Esophagus mucosa (tissue), 1 donor: ENCODE data around the gene JDP2. TPM values are rescaled to one million over a fixed set of nuclear protein-coding genes. Genes with fewer than 3 reads are reported as not detected.

Source experiments
- ATAC-seq: fragments of 200-7000 bp; cut with Tn5 transposase; one replicate; pipeline ENCODE4 v1.9.1; 2020
- total RNA-seq: library from RNA; stranded (reverse); gene quantifications from one replicate; pipeline ENCODE4 v1.2.4, GENCODE V29; 2023
- donor health status: DM: yes; HTN: yes; CAD: no.

JDP2 gene
- total RNA-seq, 1 donor from 2014 or later: 18.5 TPM

GRCh38 chr14:75437201-75438143 is 9.7 kb downstream of the JDP2 start:
- no peak for ATAC-seq

GRCh38 chr14:75438486-75439080 is 10.8 kb downstream of the JDP2 start:
- no peak for ATAC-seq

GRCh38 chr14:75439989-75440388 is 12.2 kb downstream of the JDP2 start:
- ATAC-seq: peak; percentile 13

- ATAC-seq: peak; percentile 45
Measured at GRCh38 chr14:75440733-75441477, 13.1 kb downstream of the JDP2 start.

- ATAC-seq: peak; percentile 21
Measured at GRCh38 chr14:75441728-75442127, 13.9 kb downstream of the JDP2 start.

- no peak for ATAC-seq
Measured at GRCh38 chr14:75442166-75442565, 14.3 kb downstream of the JDP2 start.

- ATAC-seq: no peak
Measured at GRCh38 chr14:75442642-75443041, 14.8 kb downstream of the JDP2 start.

GRCh38 chr14:75443203-75443969 is 15.6 kb downstream of the JDP2 start:
- no peak for ATAC-seq

GRCh38 chr14:75445236-75445635 is 17.4 kb downstream of the JDP2 start:
- no peak for ATAC-seq

- ATAC-seq: no peak
Measured at GRCh38 chr14:75445963-75446362, 18.1 kb downstream of the JDP2 start.

GRCh38 chr14:75446447-75446846 is 18.6 kb downstream of the JDP2 start:
- ATAC-seq: no peak

- no peak for ATAC-seq
Measured at GRCh38 chr14:75448209-75448608, 20.4 kb downstream of the JDP2 start.

- ATAC-seq: no peak
Measured at GRCh38 chr14:75449036-75449435, 21.2 kb downstream of the JDP2 start.

GRCh38 chr14:75449696-75450095 is 21.9 kb downstream of the JDP2 start:
- ATAC-seq: peak; percentile 23

GRCh38 chr14:75450381-75451276 is 22.8 kb downstream of the JDP2 start:
- ATAC-seq: peak; percentile 83

GRCh38 chr14:75452324-75452723 is 24.5 kb downstream of the JDP2 start:
- ATAC-seq: no peak

GRCh38 chr14:75452900-75453816 is 25.3 kb downstream of the JDP2 start:
- ATAC-seq: peak; percentile 82

- ATAC-seq: no peak
Measured at GRCh38 chr14:75453817-75454434, 26.1 kb downstream of the JDP2 start.

- no peak for ATAC-seq
Measured at GRCh38 chr14:75454963-75455546, 27.2 kb downstream of the JDP2 start.
